Spleen (tissue), 7 donors: ENCODE data around the gene SULF2.

ENCODE experiments used
- POLR2A ChIP-seq, 3 donors: fragments of 450-650 bp; IDR thresholded peaks; one replicate each; pipeline ENCODE4 v1.5.1; 2017; ENCODE audit warnings: antibody characterized with exemption in 3 of 3, mild to moderate bottlenecking in 1 of 3
- POLR2AphosphoS5 ChIP-seq, 3 donors: sonication (generic); formaldehyde crosslinking; IDR thresholded peaks; one replicate each; pipeline ENCODE4 v1.5.1; 2017; ENCODE audit warnings: antibody characterized with exemption in 3 of 3
- TF ChIP-seq, protein P1 (sequence below), 11 experiments: fragments of 200-600 bp in 7 of 11; fragments of 450-650 bp in 4 of 11; sonication (generic) in 4 of 11; IDR thresholded peaks in 8 of 11; conservative IDR thresholded peaks in 3 of 11; 1 replicate in 7 of 11; 2 replicates in 4 of 11; pipeline versions ENCODE4 v1.4.0 to v1.8.0; 2016 to 2021; ENCODE audit warnings: antibody characterized with exemption in 11 of 11, inconsistent platforms in 4 of 11, mild to moderate bottlenecking in 1 of 11
- donor health status: DM: no; HTN: no; CAD: no; lungs with moderate emphysema.
- donor health status: DM: no; HTN: no; CAD: no.
- donor health status: DM: no; HTN: no; CAD: no.

DNA sequence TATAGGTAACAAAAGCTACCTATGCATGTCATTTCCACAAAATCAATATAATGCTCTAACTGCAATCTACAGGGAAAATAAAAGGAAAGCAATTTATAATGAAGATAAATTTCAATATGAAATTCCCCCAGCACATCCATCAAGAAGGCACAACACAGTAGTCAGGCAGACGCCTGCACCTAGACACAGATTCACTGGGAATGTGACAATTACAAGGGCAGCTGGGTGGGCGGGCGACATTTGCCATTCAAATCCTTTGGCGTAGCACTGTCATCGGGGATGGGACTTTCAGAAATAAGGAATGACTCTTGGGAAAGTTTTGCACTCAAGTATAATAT lies 60.4 kb downstream of the SULF2 start:
- TF ChIP-seq POLR2AphosphoS5 (IDR thresholded peaks at IDR 0.05) (no peak), POLR2A (IDR thresholded peaks at IDR 0.05) (no peak)
- TF ChIP-seq, protein P1, sequence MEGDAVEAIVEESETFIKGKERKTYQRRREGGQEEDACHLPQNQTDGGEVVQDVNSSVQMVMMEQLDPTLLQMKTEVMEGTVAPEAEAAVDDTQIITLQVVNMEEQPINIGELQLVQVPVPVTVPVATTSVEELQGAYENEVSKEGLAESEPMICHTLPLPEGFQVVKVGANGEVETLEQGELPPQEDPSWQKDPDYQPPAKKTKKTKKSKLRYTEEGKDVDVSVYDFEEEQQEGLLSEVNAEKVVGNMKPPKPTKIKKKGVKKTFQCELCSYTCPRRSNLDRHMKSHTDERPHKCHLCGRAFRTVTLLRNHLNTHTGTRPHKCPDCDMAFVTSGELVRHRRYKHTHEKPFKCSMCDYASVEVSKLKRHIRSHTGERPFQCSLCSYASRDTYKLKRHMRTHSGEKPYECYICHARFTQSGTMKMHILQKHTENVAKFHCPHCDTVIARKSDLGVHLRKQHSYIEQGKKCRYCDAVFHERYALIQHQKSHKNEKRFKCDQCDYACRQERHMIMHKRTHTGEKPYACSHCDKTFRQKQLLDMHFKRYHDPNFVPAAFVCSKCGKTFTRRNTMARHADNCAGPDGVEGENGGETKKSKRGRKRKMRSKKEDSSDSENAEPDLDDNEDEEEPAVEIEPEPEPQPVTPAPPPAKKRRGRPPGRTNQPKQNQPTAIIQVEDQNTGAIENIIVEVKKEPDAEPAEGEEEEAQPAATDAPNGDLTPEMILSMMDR (IDR thresholded peaks at IDR 0.05 in 8 of 11, conservative IDR thresholded peaks at IDR 0.05 in 3 of 11): no peak
